Mesothelial cell of epicardium (in vitro differentiated cells): ENCODE measurements around the gene CDC42BPA. TPM values are rescaled to one million over a fixed set of nuclear protein-coding genes. Genes with fewer than 3 reads are reported as not detected.

ENCODE experiments used
- DNase-seq, 2 experiments: peaks; one replicate each; pipeline ENCODE4 v3.0.0; 2021; ENCODE audit warnings: low spot score in 2 of 2; ENCODE audit not compliant: unreplicated experiment in 2 of 2
- H3K27ac Mint-ChIP-seq: 2 replicates; pipeline ENCODE4 v1.8.0; 2021; ENCODE audit warnings: mixed read lengths
- H3K27me3 Mint-ChIP-seq: 2 replicates; pipeline ENCODE4 v1.8.0; 2021; ENCODE audit warnings: low read depth, mixed read lengths
- H3K36me3 Mint-ChIP-seq: 2 replicates; pipeline ENCODE4 v1.8.0; 2021; ENCODE audit warnings: mixed read lengths
- H3K4me1 Mint-ChIP-seq: 2 replicates; pipeline ENCODE4 v1.8.0; 2021; ENCODE audit warnings: mixed read lengths
- H3K4me3 Mint-ChIP-seq: 2 replicates; pipeline ENCODE4 v1.8.0; 2021; ENCODE audit warnings: mild to moderate bottlenecking, moderate library complexity, mixed read lengths
- H3K9me3 Mint-ChIP-seq: 2 replicates; pipeline ENCODE4 v1.8.0; 2021; ENCODE audit warnings: mixed read lengths
- CTCF ChIP-seq: fragments of 200-600 bp; sonication (generic); IDR thresholded peaks from one replicate; pipeline ENCODE4 v1.5.0; 2021; ENCODE audit warnings: antibody characterized with exemption; ENCODE audit not compliant: unreplicated experiment
- total RNA-seq: library from RNA; stranded (reverse); gene quantifications from 3 replicates; pipeline ENCODE4 v1.2.1, GENCODE V29; 2021

The CDC42BPA gene
- total RNA-seq, 1 donor from 2014 or later = 44.4 TPM

GRCh38 chr1:227300682-227301081, 17.6 kb downstream of the CDC42BPA start:
- peaks cover 16% of the 10 kb centered on the region for H3K4me1 Mint-ChIP-seq
- no peak for DNase-seq
- TF ChIP-seq CTCF = no peak
- H3K9me3 Mint-ChIP-seq = peaks cover 11% of the 10 kb centered on the region
- H3K27me3 Mint-ChIP-seq = no peaks in the 10 kb centered on the region
- no peaks in the 10 kb centered on the region for H3K36me3 Mint-ChIP-seq
- H3K4me3 Mint-ChIP-seq = no peak overlapping the region
- no peak overlapping the region for H3K27ac Mint-ChIP-seq

GRCh38 chr1:227299688-227300087, 18.6 kb downstream of the CDC42BPA start:
- Mint-ChIP-seq H3K27me3 (no peaks in the 10 kb centered on the region), H3K4me3 (no peak overlapping the region), H3K9me3 (peaks cover 11% of the 10 kb centered on the region), H3K36me3 (no peaks in the 10 kb centered on the region), H3K27ac (peak overlapping the region; percentile 80), H3K4me1 (peaks cover 16% of the 10 kb centered on the region)
- DNase-seq = no peak
- no peak for TF ChIP-seq CTCF

GRCh38 chr1:227299241-227299627, 19.1 kb downstream of the CDC42BPA start:
- Mint-ChIP-seq H3K4me1 (peaks cover 16% of the 10 kb centered on the region), H3K27me3 (no peaks in the 10 kb centered on the region), H3K9me3 (peaks cover 11% of the 10 kb centered on the region), H3K4me3 (no peak overlapping the region), H3K27ac (peak overlapping the region; percentile 80), H3K36me3 (no peaks in the 10 kb centered on the region)
- no peak for DNase-seq
- no peak for TF ChIP-seq CTCF

GRCh38 chr1:227298512-227299240, 19.6 kb downstream of the CDC42BPA start:
- peaks cover 11% of the 10 kb centered on the region for H3K9me3 Mint-ChIP-seq
- no peaks in the 10 kb centered on the region for H3K27me3 Mint-ChIP-seq
- H3K4me3 Mint-ChIP-seq = no peak overlapping the region
- DNase-seq = no peak
- TF ChIP-seq CTCF = no peak
- H3K36me3 Mint-ChIP-seq = no peaks in the 10 kb centered on the region
- peak overlapping the region; percentile 80 for H3K27ac Mint-ChIP-seq
- H3K4me1 Mint-ChIP-seq = peaks cover 16% of the 10 kb centered on the region

- peaks cover 16% of the 10 kb centered on the region for H3K4me1 Mint-ChIP-seq
- H3K27ac Mint-ChIP-seq = no peak overlapping the region
- TF ChIP-seq CTCF = no peak
- H3K4me3 Mint-ChIP-seq = no peak overlapping the region
- H3K9me3 Mint-ChIP-seq = peaks cover 11% of the 10 kb centered on the region
- DNase-seq = no peak
- no peaks in the 10 kb centered on the region for H3K36me3 Mint-ChIP-seq
- no peaks in the 10 kb centered on the region for H3K27me3 Mint-ChIP-seq
Measured at GRCh38 chr1:227297073-227297793, 21.1 kb downstream of the CDC42BPA start.
